Bronchial epithelial cell (primary cell): ENCODE data around the gene PDZD8. TPM values are rescaled to one million over a fixed set of nuclear protein-coding genes. Genes with fewer than 3 reads are reported as not detected.

Experiments used
- DNase-seq: peaks from one replicate; pipeline ENCODE4 v3.0.0-alpha.2; 2010; ENCODE audit warnings: low read depth
- FAIRE-seq: peaks from 2 replicates; lab custom pipeline; 2011; peaks lifted over from hg19 to GRCh38; lab: Jason Lieb, UNC
- H3K27me3 ChIP-seq: 2 replicates; pipeline ENCODE4 v1.5.1; 2011; ENCODE audit warnings: low read length; ENCODE audit not compliant: control insufficient read depth, insufficient read depth
- H3K36me3 ChIP-seq: 2 replicates; pipeline ENCODE4 v1.5.1; 2011; ENCODE audit warnings: low read length; ENCODE audit not compliant: control insufficient read depth, insufficient read depth
- H3K4me3 ChIP-seq: 2 replicates; pipeline ENCODE4 v1.5.1; 2011; ENCODE audit warnings: mild to moderate bottlenecking, low read depth, low read length, control low read depth
- CTCF ChIP-seq: IDR thresholded peaks from 2 replicates; pipeline ENCODE4 v1.5.1; 2011; ENCODE audit warnings: mild to moderate bottlenecking, moderate library complexity, low read length, control low read depth, inconsistent platforms; ENCODE audit not compliant: insufficient read depth, severe bottlenecking
- total RNA-seq: library from RNA; depleted of rRNA; stranded (reverse); fragments of >200 nt; gene quantifications from 2 replicates; pipeline ENCODE4 v1.2.1, GENCODE V29; 2014

Gene PDZD8
- total RNA-seq, 1 donor from 2014 or later: 20.3 TPM

GRCh38 chr10:117367718-117368117, 7.5 kb downstream of the PDZD8 start:
- DNase-seq (no peak), FAIRE-seq (no peak)
- no peaks in the 10 kb centered on the region for H3K27me3 ChIP-seq
- TF ChIP-seq CTCF: no peak
- H3K4me3 ChIP-seq: no peak overlapping the region
- no peaks in the 10 kb centered on the region for H3K36me3 ChIP-seq

GRCh38 chr10:117366741-117367140, 8.5 kb downstream of the PDZD8 start:
- Histone ChIP-seq H3K36me3 (no peaks in the 10 kb centered on the region), H3K27me3 (no peaks in the 10 kb centered on the region), H3K4me3 (no peak overlapping the region)
- FAIRE-seq: no peak
- DNase-seq: peak; percentile 71
- TF ChIP-seq CTCF: no peak

GRCh38 chr10:117365612-117366011, 9.6 kb downstream of the PDZD8 start:
- FAIRE-seq: no peak
- no peaks in the 10 kb centered on the region for H3K27me3 ChIP-seq
- H3K4me3 ChIP-seq: no peak overlapping the region
- no peak for TF ChIP-seq CTCF
- peak; percentile 63 for DNase-seq
- no peaks in the 10 kb centered on the region for H3K36me3 ChIP-seq

- Histone ChIP-seq H3K36me3 (no peaks in the 10 kb centered on the region), H3K4me3 (no peak overlapping the region), H3K27me3 (no peaks in the 10 kb centered on the region)
- no peak for TF ChIP-seq CTCF
- FAIRE-seq: no peak
- DNase-seq: peak; percentile 6
Measured at GRCh38 chr10:117364110-117364960, 10.9 kb downstream of the PDZD8 start.

- Histone ChIP-seq H3K36me3 (no peaks in the 10 kb centered on the region), H3K27me3 (no peaks in the 10 kb centered on the region), H3K4me3 (no peak overlapping the region)
- FAIRE-seq (no peak), DNase-seq (peak; percentile 89)
- TF ChIP-seq CTCF: no peak
Measured at GRCh38 chr10:117363028-117363427, 12.2 kb downstream of the PDZD8 start.
